ENCODE results near the gene TBX10. TPM values are rescaled to one million over a fixed set of nuclear protein-coding genes. Genes with fewer than 3 reads are reported as not detected.

The TBX10 gene
- total and polyA plus RNA-seq, 9 donors: not detected

- intact Hi-C loops (cut with DNase I): no loop called here
- Histone ChIP-seq H3K27me3 (no peaks in the 10 kb centered on the region), H3K9me3 (no peaks in the 10 kb centered on the region), H3K4me3 (no peak overlapping the region), H3K36me3 (no peaks in the 10 kb centered on the region), H3K4me1 (ENCODE audit: insufficient read depth) (no peaks in the 10 kb centered on the region), H3K27ac (no peak overlapping the region)
- no peak for DNase-seq
- TF ChIP-seq POLR2A (IDR thresholded peaks at IDR 0.05): no peak
- TF ChIP-seq EP300 (IDR thresholded peaks at IDR 0.05): no peak
- no peak for TF ChIP-seq CTCF (IDR thresholded peaks at IDR 0.05)
- WGBS, 3 donors: 16 to 23% (median 18%) methylated on average over 10 to 11 of the region's 11 CpGs
These were observed 22.9 kb downstream of the TBX10 start for GRCh38 chr11:67616431-67617242.

- intact Hi-C loops (cut with DNase I): no loop called here
These were observed 23.7 kb downstream of the TBX10 start for GRCh38 chr11:67615728-67616430.

DNA sequence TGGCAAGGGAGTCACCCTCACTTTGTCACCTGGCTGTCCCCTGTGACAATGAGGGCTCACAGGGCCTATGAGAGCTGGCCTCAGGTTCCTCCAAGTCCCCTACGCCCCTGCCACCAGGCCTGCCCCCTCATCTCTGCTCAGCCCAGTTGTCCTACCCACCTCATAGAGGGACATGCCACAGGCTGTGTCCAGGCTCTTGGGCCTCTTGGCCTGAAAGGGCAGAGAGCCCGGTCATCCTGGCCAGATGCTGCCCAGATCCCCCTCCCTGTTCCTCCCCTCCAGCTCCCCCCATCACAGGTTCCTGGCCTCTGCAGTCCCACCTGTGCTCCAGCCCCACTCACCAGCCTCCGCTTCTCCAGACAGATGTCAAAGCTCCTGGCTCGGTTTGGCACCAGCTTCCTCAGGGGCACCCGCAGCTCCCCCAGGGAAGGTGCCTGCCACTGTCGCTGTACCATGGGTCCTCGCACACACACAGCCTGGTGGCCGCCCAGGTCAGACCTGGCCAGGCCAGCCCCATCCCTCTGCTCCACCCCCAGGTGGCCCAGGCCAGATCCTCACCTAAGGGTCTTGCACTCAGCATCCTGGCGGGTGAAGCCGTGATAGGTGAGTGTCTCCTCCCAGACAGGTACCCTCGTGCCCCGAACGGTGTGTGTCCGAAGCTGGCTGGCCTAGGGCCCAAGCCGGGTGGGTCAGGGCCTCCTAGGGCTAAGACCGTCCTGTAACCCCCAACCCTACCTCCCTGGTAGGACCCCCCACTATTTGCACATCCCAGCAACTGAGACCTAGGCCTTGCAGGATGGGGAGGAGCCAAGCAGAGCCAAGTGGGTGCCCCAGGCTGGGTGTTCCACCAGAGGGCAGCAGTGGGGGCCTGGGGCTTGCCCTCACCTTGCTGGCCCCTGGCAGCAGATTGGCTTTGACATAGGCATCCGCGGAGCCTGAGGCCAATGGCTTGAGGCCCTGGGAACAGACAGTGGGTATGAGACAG is 24.5 kb downstream of the TBX10 start:
- H3K4me3 ChIP-seq: no peak overlapping the region
- WGBS, 3 donors: 71 to 76% (median 75%) methylated on average over 8 to 18 of the region's 18 CpGs
- H3K9me3 ChIP-seq: no peaks in the 10 kb centered on the region
- no peaks in the 10 kb centered on the region for H3K36me3 ChIP-seq
- H3K27me3 ChIP-seq: no peaks in the 10 kb centered on the region
- no peak overlapping the region for H3K27ac ChIP-seq
- no peak for TF ChIP-seq EP300 (IDR thresholded peaks at IDR 0.05)
- no peak for TF ChIP-seq CTCF (IDR thresholded peaks at IDR 0.05)
- TF ChIP-seq POLR2A (IDR thresholded peaks at IDR 0.05): no peak
- peak in 1 of 5 donors; percentile 30 for DNase-seq
- H3K4me1 ChIP-seq (ENCODE audit: insufficient read depth): no peaks in the 10 kb centered on the region
- intact Hi-C loops (cut with DNase I): no loop called here

More at GRCh38 chr11:67615728-67616430, 23.7 kb downstream of the TBX10 start:
- no peaks in the 10 kb centered on the region for H3K36me3 ChIP-seq
- WGBS, 3 donors: 15 to 47% (median 34%) methylated on average over 32 to 34 of the region's 34 CpGs
- DNase-seq: no peak
- no peak for TF ChIP-seq EP300 (IDR thresholded peaks at IDR 0.05)
- no peak for TF ChIP-seq CTCF (IDR thresholded peaks at IDR 0.05)
- no peak for TF ChIP-seq POLR2A (IDR thresholded peaks at IDR 0.05)
- H3K9me3 ChIP-seq: no peaks in the 10 kb centered on the region
- no peaks in the 10 kb centered on the region for H3K4me1 ChIP-seq (ENCODE audit: insufficient read depth)
- H3K27me3 ChIP-seq: no peaks in the 10 kb centered on the region
- H3K27ac ChIP-seq: no peak overlapping the region
- no peak overlapping the region for H3K4me3 ChIP-seq
